GM18868 (cell line): ENCODE measurements around the gene CCDC47.

Experiments used
- ATAC-seq: cut with Tn5 transposase; IDR thresholded peaks from one replicate; pipeline ENCODE4 v1.9.1; 2021; ENCODE audit warnings: mild to moderate bottlenecking, moderate library complexity; ENCODE audit not compliant: unreplicated experiment

CCDC47 gene

GRCh38 chr17:63786117-63786516, 12.7 kb upstream of the CCDC47 start:
- no peak for ATAC-seq

DNA sequence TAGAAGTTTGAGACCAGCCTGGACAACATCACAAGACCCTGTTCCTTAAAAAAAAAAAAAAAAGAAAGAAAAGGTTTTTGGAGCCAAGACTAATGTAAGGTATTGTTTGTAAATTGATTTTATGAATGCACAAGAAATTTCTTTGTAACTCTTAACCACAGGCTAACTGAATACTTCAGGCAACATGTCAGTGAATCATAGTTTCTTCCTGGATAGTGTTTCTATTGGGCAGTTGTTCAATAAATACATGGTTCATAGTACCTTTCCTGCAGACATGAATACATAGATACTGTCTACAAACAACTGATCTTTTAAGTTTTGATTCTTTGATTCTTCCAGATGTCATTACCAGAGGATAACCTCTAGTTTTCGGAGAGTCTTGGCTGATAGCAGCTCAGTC, 12.2 kb upstream of the CCDC47 start:
- no peak for ATAC-seq

DNA sequence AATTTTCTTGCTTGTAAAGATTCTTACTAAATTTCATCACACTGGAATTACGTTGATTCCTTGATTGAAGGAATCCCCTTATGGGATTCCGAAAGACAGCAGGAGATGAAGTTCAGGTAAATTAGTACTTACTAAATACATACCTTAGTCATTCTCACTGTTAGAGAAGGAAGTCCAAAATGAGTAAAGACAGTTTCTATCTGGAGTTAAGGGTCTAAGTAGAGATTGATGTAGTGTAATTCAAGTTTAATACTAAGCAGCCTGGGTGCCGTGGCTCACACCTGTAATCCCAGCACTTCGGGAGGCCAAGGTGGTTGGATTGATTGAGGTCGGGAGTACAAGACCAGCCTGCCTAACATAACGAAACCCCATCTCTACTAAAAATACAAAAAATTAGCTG, 10.1 kb upstream of the CCDC47 start:
- no peak for ATAC-seq

GRCh38 chr17:63780928-63781327, 7.5 kb upstream of the CCDC47 start:
- no peak for ATAC-seq

DNA sequence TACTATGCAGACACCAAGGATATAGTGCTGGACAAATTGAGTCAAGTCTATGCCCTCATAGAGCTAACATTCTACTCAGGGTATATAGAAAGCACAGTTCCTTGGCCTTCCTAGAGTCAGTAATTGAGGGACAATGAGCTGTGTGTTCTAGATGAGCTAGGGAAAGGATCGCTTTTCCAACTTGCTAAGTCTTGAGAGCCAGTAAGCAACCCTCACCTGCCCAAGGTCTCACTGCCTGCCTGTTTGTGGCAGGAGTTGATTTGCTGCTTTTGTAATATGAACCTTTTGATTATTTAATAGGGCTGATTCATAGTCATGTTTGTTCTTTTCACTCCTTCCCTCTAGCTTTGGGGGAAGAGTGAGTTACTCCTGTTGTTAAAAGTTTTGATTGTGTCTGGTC, 7.1 kb upstream of the CCDC47 start:
- no peak for ATAC-seq

DNA sequence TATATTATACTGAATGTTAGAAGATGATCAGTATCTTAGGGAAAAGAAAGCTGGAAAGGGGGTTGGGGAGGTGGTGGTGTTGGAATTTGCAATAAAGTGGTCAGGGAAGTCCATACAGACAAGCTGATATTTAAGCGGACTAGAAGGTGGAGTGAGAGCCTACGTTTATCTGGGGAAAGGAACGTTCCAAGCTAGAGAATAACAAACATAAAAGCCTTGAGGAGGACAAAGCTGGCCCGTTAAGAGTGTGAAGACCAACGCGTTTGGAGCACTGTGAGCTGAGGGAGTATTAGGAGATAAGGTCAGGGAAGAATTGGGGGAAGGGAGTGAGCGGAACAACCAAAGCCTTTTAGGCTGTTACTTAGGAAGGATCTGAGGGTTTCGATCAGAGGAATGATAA, 2.0 kb upstream of the CCDC47 start:
- ATAC-seq = no peak

GRCh38 chr17:63774969-63775265, 1.5 kb upstream of the CCDC47 start:
- ATAC-seq = no peak

DNA sequence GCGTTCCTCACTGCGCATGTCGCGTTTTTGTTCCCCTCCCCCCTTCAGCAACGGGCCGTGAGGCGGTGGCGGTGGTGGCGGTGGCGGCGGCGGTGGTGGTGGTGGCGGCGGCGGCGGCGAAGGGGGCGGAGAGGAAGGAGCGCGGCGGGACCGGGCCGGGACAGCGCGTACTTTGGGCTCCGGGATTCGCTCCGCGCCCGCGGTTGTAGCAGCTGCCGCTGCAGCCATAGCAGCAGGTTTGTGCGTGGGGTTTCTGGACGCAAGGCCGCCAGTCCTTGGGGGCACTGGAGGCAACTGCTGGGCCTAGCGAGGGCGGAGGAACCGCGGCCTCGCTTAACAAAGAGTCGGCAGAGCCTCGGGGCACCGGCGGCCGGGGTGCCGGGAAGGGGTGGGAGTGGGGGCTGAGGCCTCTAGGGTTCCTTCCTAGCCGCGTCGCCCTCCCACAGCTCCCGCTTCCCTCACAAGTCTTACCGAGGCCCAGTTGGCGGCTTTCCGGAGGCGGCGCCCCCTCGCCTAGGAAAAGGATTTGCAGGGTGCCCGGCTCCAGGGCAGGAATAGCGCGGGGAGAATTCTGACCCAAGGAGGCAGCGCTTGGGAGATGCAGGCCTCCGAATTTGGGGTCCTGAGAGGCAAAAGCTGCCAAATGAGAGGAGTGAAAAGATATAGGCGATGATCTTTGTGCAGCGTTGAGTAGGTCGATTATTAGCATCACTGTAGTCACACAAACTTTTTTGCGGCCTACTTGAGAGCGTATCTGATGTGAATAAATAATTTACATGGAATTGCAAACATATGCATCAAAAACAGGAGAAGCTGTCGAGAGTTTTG, 958 bp upstream of the CCDC47 start, which contains the start of gene DDX42:
DDX42 (plus strand) TSS at position 30 of the 828 bp plus-strand sequence. CDS start 12,880 bp downstream, outside the sequence.
- ATAC-seq = peak; percentile 1

DNA sequence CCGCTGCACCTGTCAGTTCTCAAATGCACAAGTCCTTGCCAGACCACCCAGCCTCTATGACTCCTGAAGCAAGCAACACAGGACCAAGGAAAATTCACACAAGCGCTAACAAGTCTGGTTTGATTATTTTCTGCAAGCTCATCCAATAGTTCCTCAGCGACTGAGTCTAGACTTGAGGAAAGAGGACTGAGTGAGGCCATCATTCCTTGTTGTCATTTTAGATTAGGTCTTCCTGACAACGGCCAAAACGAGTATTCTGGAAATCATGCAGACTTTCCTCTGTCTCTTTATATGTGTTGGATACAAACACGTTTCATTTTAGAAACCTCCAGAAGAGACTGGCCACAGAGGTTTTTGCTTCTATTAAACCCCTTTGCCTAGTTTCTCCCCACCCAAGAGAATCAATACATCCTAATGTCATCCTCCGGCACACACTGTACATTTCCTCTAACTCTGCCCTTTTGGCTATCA, 561 bp downstream of the CCDC47 start:
- no peak for ATAC-seq

DNA sequence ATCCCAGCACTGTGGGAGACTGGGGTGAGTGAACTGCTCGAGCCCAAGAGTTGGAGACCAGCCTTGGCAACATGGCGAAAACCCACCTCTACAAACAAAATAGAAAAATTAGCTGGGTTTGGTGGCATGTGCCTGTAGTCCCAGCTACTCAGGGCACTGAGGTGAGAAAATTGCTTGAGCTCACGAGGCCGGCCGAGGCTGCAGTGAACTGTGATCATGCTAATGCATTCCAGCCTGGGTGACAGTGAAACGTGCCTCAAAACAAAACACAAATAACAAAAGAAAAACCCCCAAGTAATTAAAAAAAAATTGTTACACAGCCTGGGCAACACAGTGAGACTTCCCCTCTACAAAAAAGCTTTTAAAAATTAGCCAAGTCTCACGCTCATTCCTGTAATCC, 5.0 kb downstream of the CCDC47 start:
- ATAC-seq = no peak

GRCh38 chr17:63766754-63767153, 6.6 kb downstream of the CCDC47 start:
- ATAC-seq = no peak

DNA sequence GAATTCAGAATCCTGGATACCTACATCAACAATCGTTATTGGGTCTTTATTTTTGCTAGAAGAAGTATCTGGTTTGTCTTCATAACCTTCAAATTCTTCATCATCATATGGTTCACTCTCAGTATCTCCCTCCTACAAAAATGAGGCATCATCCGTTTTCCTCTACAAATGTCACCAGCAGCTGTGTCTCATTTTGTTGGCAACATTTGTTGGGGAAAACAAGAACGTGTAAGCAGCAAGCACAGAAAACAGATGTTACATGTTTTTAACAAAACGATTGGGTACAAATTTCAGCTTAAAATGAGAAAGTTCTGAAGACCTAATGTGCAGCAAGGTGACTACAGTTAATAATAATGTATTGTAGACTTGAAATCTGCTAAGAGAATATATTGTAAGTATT, 8.7 kb downstream of the CCDC47 start:
- ATAC-seq = no peak

DNA sequence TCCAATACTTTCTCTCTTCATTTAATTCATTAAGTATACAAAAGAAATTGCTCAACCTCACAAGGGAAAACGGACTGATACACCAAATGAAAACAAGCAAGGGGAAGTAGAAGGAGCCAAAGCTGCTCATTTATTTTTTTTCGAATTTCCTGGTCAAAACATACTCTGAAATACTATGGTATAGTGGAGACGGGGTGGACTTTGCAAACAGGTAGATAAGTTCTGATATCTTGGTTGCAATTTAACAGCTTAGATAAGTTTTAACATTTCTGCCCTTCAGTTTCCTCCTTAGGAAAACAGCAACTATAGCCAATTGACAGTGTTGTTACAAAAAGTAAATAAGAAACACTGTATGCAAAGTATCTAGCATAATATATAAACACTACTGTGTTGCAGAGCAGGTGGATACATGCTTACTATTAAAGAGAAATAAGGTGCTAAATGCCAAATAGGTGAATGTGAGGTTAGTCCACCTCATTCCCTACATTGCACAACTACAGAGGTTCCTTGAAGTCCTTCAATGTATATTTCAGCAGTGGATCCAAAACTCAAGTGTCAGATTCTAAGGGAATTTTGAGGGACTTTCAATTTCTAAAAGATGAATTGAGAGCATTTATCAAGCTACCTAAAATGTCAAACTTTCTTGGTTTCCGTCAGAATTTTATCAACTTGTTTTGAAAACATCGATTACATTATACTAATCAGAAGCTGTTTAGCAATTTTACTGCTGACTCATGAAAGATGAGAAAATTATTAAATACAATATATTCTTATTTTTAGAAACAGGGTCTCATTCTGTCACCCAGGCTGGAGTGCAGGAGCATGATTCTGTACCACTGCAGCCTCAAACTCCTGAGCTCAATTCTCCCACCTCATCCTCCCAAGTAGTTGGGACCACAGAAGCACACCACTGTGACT, 11.0 kb downstream of the CCDC47 start:
- ATAC-seq = no peak

DNA sequence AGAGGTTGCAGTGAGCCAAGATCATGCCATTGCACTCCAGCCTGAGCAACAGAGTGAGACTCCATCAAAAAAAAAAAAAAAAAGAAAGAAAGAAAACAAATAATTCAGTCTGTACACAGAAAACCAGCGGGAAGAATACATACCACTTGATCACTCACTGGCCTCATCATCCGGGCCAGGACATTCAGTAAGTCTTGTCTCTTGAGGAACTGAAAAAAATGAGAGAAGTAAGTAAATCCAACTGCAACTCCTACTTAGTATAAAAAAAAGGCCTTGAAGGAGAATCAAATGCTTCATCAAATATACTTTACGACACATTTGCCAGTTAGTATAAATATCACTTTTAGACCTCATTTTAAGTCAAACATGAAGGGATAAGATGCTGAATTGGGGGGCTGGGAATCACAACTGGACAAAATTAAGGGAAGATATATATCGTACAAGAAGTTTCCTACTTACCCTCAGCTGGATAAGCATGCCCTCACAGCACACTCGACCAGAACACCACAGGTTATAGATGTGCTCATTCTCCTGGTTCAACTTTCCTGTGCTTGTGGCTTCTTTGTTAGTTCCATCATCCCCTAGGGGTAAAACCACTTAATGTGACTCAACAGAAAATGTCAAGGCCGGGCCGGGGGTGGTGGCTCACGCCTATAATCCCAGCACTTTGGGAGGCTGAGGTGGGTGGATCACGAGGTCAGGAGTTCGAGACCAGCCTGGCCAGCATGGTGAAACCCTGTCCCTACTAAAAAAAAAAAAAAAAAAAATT, 12.4 kb downstream of the CCDC47 start:
- no peak for ATAC-seq

DNA sequence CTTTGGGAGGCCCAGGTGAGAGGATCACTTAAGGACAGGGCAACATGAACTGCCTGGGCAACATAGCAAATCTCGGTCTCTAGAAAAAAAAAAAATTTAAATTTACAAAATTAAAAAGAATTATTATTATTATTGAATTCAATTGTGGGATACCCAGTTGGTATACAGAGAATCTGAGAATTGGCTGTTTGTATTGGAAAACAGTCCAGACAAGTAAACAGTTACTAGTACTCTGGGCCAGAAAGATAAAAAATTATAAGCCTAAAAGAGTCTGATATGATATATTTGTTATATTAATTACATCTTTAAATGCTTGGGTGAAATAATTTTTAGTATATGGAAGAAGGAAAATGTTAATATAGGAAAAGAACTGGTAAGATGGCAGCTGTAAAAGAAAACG, 15.0 kb downstream of the CCDC47 start:
- no peak for ATAC-seq

GRCh38 chr17:63754046-63754445, 19.4 kb downstream of the CCDC47 start:
- ATAC-seq = no peak

GRCh38 chr17:63753215-63753614, 20.2 kb downstream of the CCDC47 start:
- no peak for ATAC-seq

- ATAC-seq = no peak
Observed at GRCh38 chr17:63752707-63753106, 20.7 kb downstream of the CCDC47 start.

- no peak for ATAC-seq
Observed at GRCh38 chr17:63751806-63752205, 21.6 kb downstream of the CCDC47 start.

DNA sequence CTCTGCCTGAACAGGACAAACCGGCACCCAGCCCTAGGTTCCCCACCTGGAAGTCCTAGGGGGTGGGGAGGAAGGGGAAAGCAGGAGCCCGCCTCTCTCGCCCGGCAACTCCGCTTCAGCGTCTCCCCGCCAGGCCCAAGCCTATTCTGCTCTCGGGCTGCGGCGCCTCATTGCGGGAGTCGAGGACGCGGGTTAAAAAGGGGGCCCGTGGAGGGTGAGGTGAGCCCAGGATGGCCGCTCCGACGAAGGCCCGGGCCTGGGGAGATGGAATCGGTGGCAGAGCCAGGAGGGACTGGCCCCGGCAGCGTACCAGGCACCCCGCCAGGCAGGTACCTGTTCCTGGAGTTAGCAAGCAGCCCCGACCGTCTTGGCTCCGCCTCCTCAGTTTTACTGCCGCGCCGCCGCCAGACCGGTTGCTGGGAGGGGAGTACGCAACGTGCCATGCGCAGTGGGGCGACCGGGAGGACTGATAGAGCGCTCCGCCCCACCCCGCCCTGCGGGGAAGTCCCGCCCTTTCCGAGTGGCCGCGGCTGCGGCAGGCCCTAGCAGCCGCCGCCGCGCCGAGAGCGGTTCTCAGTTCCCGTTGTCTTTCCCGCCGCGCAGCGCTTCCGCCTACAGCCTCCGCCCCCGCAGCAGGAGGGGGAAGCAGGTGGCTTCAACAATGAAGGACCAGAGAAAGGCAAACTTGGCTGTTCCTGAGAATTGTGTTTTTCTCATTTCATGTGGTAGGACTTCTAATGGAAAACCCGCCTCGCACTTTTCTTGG, 31.8 kb downstream of the CCDC47 start, which contains the start of gene STRADA:
STRADA (minus strand) TSS at position 392 of the 766 bp plus-strand sequence. CDS start 13,430 bp downstream, outside the sequence.
- ATAC-seq = peak; percentile 85

GRCh38 chr17:63741143-63741407, 32.3 kb downstream of the CCDC47 start:
- ATAC-seq = no peak
